Osteocyte (in vitro differentiated cells): ENCODE data around the gene C10orf53. TPM values are rescaled to one million over a fixed set of nuclear protein-coding genes. Genes with fewer than 3 reads are reported as not detected.

ENCODE experiments used
- DNase-seq: peaks from one replicate; pipeline ENCODE4 v3.0.0; 2021; ENCODE audit warnings: mixed read lengths; ENCODE audit not compliant: unreplicated experiment; ENCODE audit errors: extremely low spot score
- H3K27ac Mint-ChIP-seq: one replicate; pipeline ENCODE4 v1.8.0; 2021; ENCODE audit warnings: mild to moderate bottlenecking, mixed read lengths; ENCODE audit not compliant: unreplicated experiment
- H3K27me3 Mint-ChIP-seq: one replicate; pipeline ENCODE4 v1.8.0; 2021; ENCODE audit warnings: mixed read lengths; ENCODE audit not compliant: unreplicated experiment
- H3K36me3 Mint-ChIP-seq: one replicate; pipeline ENCODE4 v1.8.0; 2021; ENCODE audit warnings: mixed read lengths; ENCODE audit not compliant: unreplicated experiment
- H3K4me1 Mint-ChIP-seq: one replicate; pipeline ENCODE4 v1.8.0; 2021; ENCODE audit warnings: mixed read lengths; ENCODE audit not compliant: unreplicated experiment
- H3K4me3 Mint-ChIP-seq: one replicate; pipeline ENCODE4 v1.8.0; 2021; ENCODE audit warnings: mild to moderate bottlenecking, moderate library complexity, mixed read lengths; ENCODE audit not compliant: unreplicated experiment
- H3K9me3 Mint-ChIP-seq: one replicate; pipeline ENCODE4 v1.8.0; 2021; ENCODE audit warnings: mixed read lengths; ENCODE audit not compliant: unreplicated experiment
- CTCF ChIP-seq: fragments of 200-600 bp; sonication (generic); IDR thresholded peaks from 2 replicates; pipeline ENCODE4 v1.5.0; 2021; ENCODE audit warnings: antibody characterized with exemption, mild to moderate bottlenecking, moderate library complexity
- total RNA-seq: library from RNA; stranded (reverse); gene quantifications from 2 replicates; pipeline ENCODE4 v1.2.1, GENCODE V29; 2021

C10orf53 gene
- total RNA-seq, 1 donor from 2014 or later: not detected

GRCh38 chr10:49736564-49737113, 57.2 kb downstream of the C10orf53 start:
- no peaks in the 10 kb centered on the region for H3K4me1 Mint-ChIP-seq

GRCh38 chr10:49737474-49738201, 58.2 kb downstream of the C10orf53 start:
- DNase-seq: peak; percentile 79
- no peaks in the 10 kb centered on the region for H3K27me3 Mint-ChIP-seq
- no peak for TF ChIP-seq CTCF
- no peaks in the 10 kb centered on the region for H3K36me3 Mint-ChIP-seq
- no peak overlapping the region for H3K4me3 Mint-ChIP-seq
- no peaks in the 10 kb centered on the region for H3K9me3 Mint-ChIP-seq
- no peaks in the 10 kb centered on the region for H3K4me1 Mint-ChIP-seq
- no peak overlapping the region for H3K27ac Mint-ChIP-seq

More at GRCh38 chr10:49736564-49737113, 57.2 kb downstream of the C10orf53 start:
- no peak overlapping the region for H3K27ac Mint-ChIP-seq
- no peak overlapping the region for H3K4me3 Mint-ChIP-seq
- no peaks in the 10 kb centered on the region for H3K9me3 Mint-ChIP-seq
- no peaks in the 10 kb centered on the region for H3K27me3 Mint-ChIP-seq
- TF ChIP-seq CTCF: no peak
- peak; percentile 75 for DNase-seq
- H3K36me3 Mint-ChIP-seq: no peaks in the 10 kb centered on the region

GRCh38 chr10:49738616-49739360, 59.3 kb downstream of the C10orf53 start:
- Mint-ChIP-seq H3K4me1 (no peaks in the 10 kb centered on the region), H3K36me3 (no peaks in the 10 kb centered on the region), H3K9me3 (no peaks in the 10 kb centered on the region), H3K27ac (no peak overlapping the region), H3K27me3 (no peaks in the 10 kb centered on the region), H3K4me3 (no peak overlapping the region)
- DNase-seq: peak; percentile 82
- no peak for TF ChIP-seq CTCF

- DNase-seq: peak; percentile 83
- no peaks in the 10 kb centered on the region for H3K4me1 Mint-ChIP-seq
- no peak overlapping the region for H3K4me3 Mint-ChIP-seq
- no peak for TF ChIP-seq CTCF
- H3K36me3 Mint-ChIP-seq: no peaks in the 10 kb centered on the region
- no peak overlapping the region for H3K27ac Mint-ChIP-seq
- H3K27me3 Mint-ChIP-seq: no peaks in the 10 kb centered on the region
- H3K9me3 Mint-ChIP-seq: no peaks in the 10 kb centered on the region
Measured at GRCh38 chr10:49739426-49739825, 60.0 kb downstream of the C10orf53 start.
